Lung (tissue), 12 donors: ENCODE measurements around the gene ZNF621. TPM values are rescaled to one million over a fixed set of nuclear protein-coding genes. Genes with fewer than 3 reads are reported as not detected.

Experiments used
- ATAC-seq: fragments of 200-7000 bp; cut with Tn5 transposase; one replicate; pipeline ENCODE4 v1.9.1; 2020; ENCODE audit warnings: moderate number of reproducible peaks; ENCODE audit not compliant: insufficient read depth, low FRiP score
- DNase-seq, 3 donors: peaks; one replicate each; pipeline ENCODE4 v3.0.0-alpha.2; 2013 to 2017
- H3K27ac ChIP-seq, 2 donors: one replicate each; pipeline ENCODE4 v1.5.1; 2013; ENCODE audit warnings: mild to moderate bottlenecking in 2 of 2, moderate library complexity in 2 of 2, control low read depth in 1 of 2, inconsistent platforms in 1 of 2, low read depth in 1 of 2, low read length in 1 of 2
- H3K27me3 ChIP-seq, 3 donors: one replicate each; pipeline ENCODE4 v1.5.1; 2013; ENCODE audit warnings: low read length in 2 of 3; ENCODE audit not compliant: control insufficient read depth in 3 of 3, insufficient read depth in 3 of 3
- H3K36me3 ChIP-seq, 4 donors: one replicate each; pipeline ENCODE4 v1.5.1; 2013; ENCODE audit warnings: low read length in 4 of 4, mild to moderate bottlenecking in 1 of 4, moderate library complexity in 1 of 4; ENCODE audit not compliant: control insufficient read depth in 4 of 4, insufficient read depth in 4 of 4
- H3K4me1 ChIP-seq, 5 donors: one replicate each; pipeline ENCODE4 v1.5.1; 2013; ENCODE audit warnings: low read length in 5 of 5, mild to moderate bottlenecking in 2 of 5, moderate library complexity in 1 of 5; ENCODE audit not compliant: control insufficient read depth in 5 of 5, insufficient read depth in 5 of 5
- H3K4me3 ChIP-seq: one replicate; pipeline ENCODE4 v1.5.1; 2013; ENCODE audit warnings: mild to moderate bottlenecking, control low read depth, moderate library complexity
- H3K9ac ChIP-seq, 2 donors: one replicate each; pipeline ENCODE4 v1.5.1; 2013; ENCODE audit warnings: low read length in 2 of 2, control low read depth in 1 of 2; ENCODE audit not compliant: insufficient read depth in 1 of 2
- H3K9me3 ChIP-seq, 4 donors: one replicate each; pipeline ENCODE4 v1.5.1; 2013; ENCODE audit warnings: low read length in 3 of 4, mild to moderate bottlenecking in 1 of 4, moderate library complexity in 1 of 4; ENCODE audit not compliant: control insufficient read depth in 4 of 4, insufficient read depth in 3 of 4
- CTCF ChIP-seq: IDR thresholded peaks from 2 replicates; pipeline ENCODE4 v1.5.1; 2012; ENCODE audit warnings: mild to moderate bottlenecking; ENCODE audit errors: control extremely low read depth, extremely low read depth
- WGBS, 2 donors: extraction: QIAGEN DNeasy Blood & Tissue Kit; methylation state at CpG; one replicate each; pipeline ENCODE4 v1.1.7; 2013; 5-methylcytosine and 5-hydroxymethylcytosine counted together
- polyA plus RNA-seq, 2 donors: library from polyadenylated mRNA; stranded (reverse); fragments of 200-250 nt; gene quantifications; one replicate each; pipeline ENCODE4 v1.2.1, GENCODE V29; 2013
- total RNA-seq, 2 donors: library from RNA; depleted of rRNA in 1 of 2; stranded (reverse); fragments of >200 nt in 1 of 2; gene quantifications; one replicate each; pipeline ENCODE4 v1.2.1, GENCODE V29; 2014 to 2021
- donor health status: control.
- donor health status: control.
- donor health status: Bipolar disorder and iron deficiency.
- donor health status: healthy.
- donor health status: DM: yes; HTN: yes; CAD: no.

The ZNF621 gene
- total and polyA plus RNA-seq, 4 donors: 7.7 to 25.4 (median 18.7) TPM

GRCh38 chr3:40499952-40500351 is 24.8 kb upstream of the ZNF621 start:
- no peak for ATAC-seq

GRCh38 chr3:40502034-40502433 is 22.7 kb upstream of the ZNF621 start:
- Histone ChIP-seq H3K4me1 (peaks cover 0 to 11% (median 7%) of the 10 kb centered on the region in 5 donors), H3K4me3 (no peak overlapping the region), H3K36me3 (no peaks in the 10 kb centered on the region), H3K9ac (no peak overlapping the region), H3K9me3 (no peaks in the 10 kb centered on the region), H3K27ac (no peak overlapping the region), H3K27me3 (no peaks in the 10 kb centered on the region)
- ATAC-seq: no peak
- no peak for TF ChIP-seq CTCF
- WGBS, 2 donors: 92 to 94% methylated on average over 2 of the region's 2 CpGs
- DNase-seq: no peak

More at GRCh38 chr3:40499952-40500351, 24.8 kb upstream of the ZNF621 start:
- Histone ChIP-seq H3K36me3 (no peaks in the 10 kb centered on the region), H3K4me3 (no peak overlapping the region), H3K27me3 (no peaks in the 10 kb centered on the region), H3K9ac (no peak overlapping the region), H3K27ac (no peak overlapping the region), H3K9me3 (no peaks in the 10 kb centered on the region), H3K4me1 (peaks cover 0 to 7% (median 0%) of the 10 kb centered on the region in 5 donors)
- DNase-seq: no peak
- WGBS, 2 donors: 96% methylated on average over 1 of the region's 1 CpG
- TF ChIP-seq CTCF: no peak

GRCh38 chr3:40504636-40505430 is 19.9 kb upstream of the ZNF621 start:
- Histone ChIP-seq H3K9ac (no peak overlapping the region), H3K27ac (peak overlapping the region; percentile 68 to 77), H3K36me3 (no peaks in the 10 kb centered on the region), H3K4me3 (no peak overlapping the region), H3K27me3 (no peaks in the 10 kb centered on the region), H3K9me3 (no peaks in the 10 kb centered on the region), H3K4me1 (peaks cover 0 to 11% (median 7%) of the 10 kb centered on the region in 5 donors)
- TF ChIP-seq CTCF: no peak
- 72 to 77% methylated on average over 5 of the region's 5 CpGs for WGBS, 2 donors
- DNase-seq (no peak), ATAC-seq (peak; percentile 61)
